Activated CD4-positive, alpha-beta T cell treated with anti-CD3 and anti-CD28 coated beads, Interleukin-2, amount 10 ng/mL, durations not matched to agents 24 days and 14 days (primary cell): Measurements from ENCODE around the gene TMEM179. TPM values are rescaled to one million over a fixed set of nuclear protein-coding genes. Genes with fewer than 3 reads are reported as not detected.

Experiments
- DNase-seq: peaks from one replicate; pipeline ENCODE4 v3.0.0; 2022
- H3K27ac Mint-ChIP-seq: one replicate; pipeline ENCODE4 v1.8.0; 2022; ENCODE audit warnings: mild to moderate bottlenecking, mixed read lengths
- H3K27me3 Mint-ChIP-seq: one replicate; pipeline ENCODE4 v1.8.0; 2022; ENCODE audit warnings: mixed read lengths
- H3K36me3 Mint-ChIP-seq: one replicate; pipeline ENCODE4 v1.8.0; 2022; ENCODE audit warnings: low read depth, mild to moderate bottlenecking, mixed read lengths
- H3K4me1 Mint-ChIP-seq: one replicate; pipeline ENCODE4 v1.8.0; 2021; ENCODE audit warnings: mixed read lengths
- H3K4me3 Mint-ChIP-seq: one replicate; pipeline ENCODE4 v1.8.0; 2022; ENCODE audit warnings: mild to moderate bottlenecking, moderate library complexity, mixed read lengths
- H3K9me3 Mint-ChIP-seq: one replicate; pipeline ENCODE4 v1.8.0; 2021; ENCODE audit warnings: mixed read lengths
- intact Hi-C: fragments of 100-400 bp; cut with micrococcal nuclease; formaldehyde crosslinking; loops from one replicate; pipeline ENCODE4 v1.15.1; 2023
- total RNA-seq: library from RNA; stranded (reverse); gene quantifications from 2 replicates; pipeline ENCODE4 v1.2.3, GENCODE V29; 2022

The TMEM179 gene
- total RNA-seq, 1 donor from 2014 or later, result 0.28 TPM

DNA sequence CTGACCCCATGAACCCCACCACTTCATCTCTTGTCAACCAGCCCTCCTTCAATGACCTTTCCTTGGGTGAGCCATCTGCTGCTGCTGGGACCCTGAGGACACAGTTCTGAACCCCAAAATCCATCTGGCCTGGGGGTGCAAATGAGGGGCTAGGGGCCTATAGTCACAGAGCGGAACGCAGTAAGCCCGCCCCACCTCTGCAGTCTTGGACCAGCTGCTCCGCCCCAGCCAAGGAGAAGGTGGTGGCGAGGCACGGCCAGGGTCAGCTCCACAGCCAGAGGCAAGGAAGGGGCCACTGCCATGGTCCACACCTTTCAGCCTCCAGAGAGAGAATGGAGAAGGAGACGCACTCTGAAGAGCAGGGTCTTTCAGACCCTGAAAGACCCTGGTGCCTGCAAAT, 5.1 kb downstream of the TMEM179 start:
- Mint-ChIP-seq H3K27ac (no peak overlapping the region), H3K27me3 (peaks cover 6% of the 10 kb centered on the region), H3K4me3 (no peak overlapping the region), H3K36me3 (no peaks in the 10 kb centered on the region), H3K9me3 (no peaks in the 10 kb centered on the region), H3K4me1 (no peaks in the 10 kb centered on the region)
- intact Hi-C loops, result no loop called here
- no peak for DNase-seq

DNA sequence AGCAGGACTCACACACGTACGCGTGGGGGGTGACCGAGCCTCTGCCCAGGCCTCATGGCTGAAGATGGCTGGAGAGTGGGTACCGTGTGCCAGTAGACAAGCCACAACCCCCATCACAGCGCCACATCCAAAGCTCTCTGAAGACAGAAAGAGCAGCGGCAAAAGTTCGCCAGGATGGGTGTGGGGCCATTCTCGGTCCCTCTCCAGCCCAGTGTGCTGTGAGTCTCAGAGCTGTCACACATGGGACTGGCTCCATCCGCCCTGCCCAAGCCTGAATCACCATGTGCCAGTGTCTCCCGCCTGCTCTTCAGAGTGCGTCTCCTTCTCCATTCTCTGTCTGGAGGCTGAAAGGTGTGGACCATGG, 5.7 kb downstream of the TMEM179 start:
- no peak for DNase-seq
- no peak overlapping the region for H3K4me3 Mint-ChIP-seq
- no peaks in the 10 kb centered on the region for H3K4me1 Mint-ChIP-seq
- H3K27me3 Mint-ChIP-seq, result peaks cover 2% of the 10 kb centered on the region
- intact Hi-C loops, result no loop called here
- H3K36me3 Mint-ChIP-seq, result no peaks in the 10 kb centered on the region
- H3K27ac Mint-ChIP-seq, result no peak overlapping the region
- no peaks in the 10 kb centered on the region for H3K9me3 Mint-ChIP-seq

DNA sequence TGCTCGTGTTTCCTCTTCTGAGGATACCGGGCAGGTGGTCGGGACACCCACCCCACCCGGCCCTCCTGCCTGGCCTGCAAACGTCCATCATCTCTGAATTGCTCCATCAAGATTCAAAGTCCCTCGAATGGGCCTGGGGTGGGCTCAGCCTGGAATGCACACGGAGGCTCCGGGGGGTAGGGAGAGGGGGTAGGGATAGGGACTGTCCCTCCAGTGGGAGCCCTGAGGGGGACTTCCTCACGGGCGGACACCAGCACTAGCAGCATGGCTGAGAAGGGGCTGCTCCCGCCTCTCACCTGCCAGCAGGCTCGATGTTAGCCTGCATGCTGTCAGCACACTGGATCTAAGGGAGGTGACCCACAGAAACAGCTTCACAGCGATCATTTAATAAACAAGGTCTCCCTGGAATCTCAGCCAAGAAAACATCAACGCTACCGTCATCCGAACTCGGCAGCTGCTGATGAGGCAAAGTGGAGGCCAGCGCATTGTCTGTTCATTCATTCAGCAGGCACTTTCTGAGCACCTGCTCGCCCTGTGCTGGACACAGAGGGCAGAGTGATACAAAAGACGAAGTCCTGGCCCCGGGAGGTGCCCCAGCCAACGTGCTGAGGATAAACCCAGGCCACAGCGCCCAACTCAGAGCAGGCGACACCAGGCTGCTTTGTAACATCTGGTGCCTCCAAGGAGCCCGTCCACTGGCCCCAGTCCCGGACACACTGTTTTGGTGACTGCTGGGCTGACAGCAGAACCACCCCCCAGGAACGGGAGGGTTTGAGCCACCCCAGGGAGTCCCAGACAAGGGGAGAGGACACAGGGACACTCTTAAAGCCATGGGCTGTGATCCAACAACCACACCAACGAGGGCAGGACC, 6.3 kb downstream of the TMEM179 start:
- intact Hi-C loops, result no loop called here
- Mint-ChIP-seq H3K4me3 (no peak overlapping the region), H3K36me3 (no peaks in the 10 kb centered on the region), H3K9me3 (no peaks in the 10 kb centered on the region), H3K27ac (no peak overlapping the region), H3K4me1 (no peaks in the 10 kb centered on the region), H3K27me3 (peaks cover 1% of the 10 kb centered on the region)
- no peak for DNase-seq

DNA sequence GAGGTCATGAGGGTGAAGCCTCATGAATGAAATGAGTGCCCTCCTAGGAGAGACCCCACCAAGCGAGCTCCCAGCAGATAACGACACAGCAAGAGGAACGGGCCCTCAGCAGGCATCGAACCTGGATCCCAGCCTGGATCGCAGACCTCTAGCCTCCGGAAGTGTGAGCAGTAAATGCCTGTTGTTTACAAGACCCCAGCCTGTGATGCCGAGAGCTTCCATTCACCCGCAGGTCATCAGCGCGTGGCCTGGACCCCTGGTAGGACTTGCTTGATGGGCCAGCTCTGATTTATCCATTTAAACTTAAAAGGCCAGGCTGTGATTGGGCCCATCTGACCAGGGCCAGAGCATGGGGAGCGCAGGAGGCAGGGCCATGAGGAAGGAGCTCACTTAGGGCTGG, 7.0 kb downstream of the TMEM179 start:
- DNase-seq, result no peak
- no peaks in the 10 kb centered on the region for H3K27me3 Mint-ChIP-seq
- H3K4me1 Mint-ChIP-seq, result no peaks in the 10 kb centered on the region
- intact Hi-C loops, result no loop called here
- no peaks in the 10 kb centered on the region for H3K9me3 Mint-ChIP-seq
- H3K27ac Mint-ChIP-seq, result no peak overlapping the region
- no peak overlapping the region for H3K4me3 Mint-ChIP-seq
- H3K36me3 Mint-ChIP-seq, result no peaks in the 10 kb centered on the region

DNA sequence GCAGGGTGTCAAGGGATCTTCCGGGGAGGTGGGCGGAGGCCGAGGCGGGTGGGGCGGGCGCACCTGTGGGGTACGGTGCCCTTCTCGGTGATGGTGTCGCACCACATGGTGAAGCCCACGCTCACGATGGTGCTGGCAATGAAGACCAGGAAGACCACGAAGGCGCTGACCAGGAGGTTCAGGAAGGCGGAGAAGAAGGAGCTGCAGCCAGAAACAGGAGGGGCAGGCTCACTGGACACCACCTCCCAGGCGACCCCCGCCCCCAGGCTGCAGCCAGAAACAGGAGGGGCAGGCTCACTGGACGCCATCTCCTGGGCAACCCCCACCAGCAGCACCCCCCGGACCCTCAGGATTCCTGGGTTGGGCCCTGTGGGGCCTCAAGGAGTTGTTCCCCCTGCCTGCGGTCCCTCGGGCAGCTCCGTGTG, 7.6 kb downstream of the TMEM179 start:
- intact Hi-C loops, result no loop called here
- no peaks in the 10 kb centered on the region for H3K4me1 Mint-ChIP-seq
- DNase-seq, result no peak
- H3K36me3 Mint-ChIP-seq, result no peaks in the 10 kb centered on the region
- no peak overlapping the region for H3K27ac Mint-ChIP-seq
- no peak overlapping the region for H3K4me3 Mint-ChIP-seq
- no peaks in the 10 kb centered on the region for H3K9me3 Mint-ChIP-seq
- H3K27me3 Mint-ChIP-seq, result no peaks in the 10 kb centered on the region

DNA sequence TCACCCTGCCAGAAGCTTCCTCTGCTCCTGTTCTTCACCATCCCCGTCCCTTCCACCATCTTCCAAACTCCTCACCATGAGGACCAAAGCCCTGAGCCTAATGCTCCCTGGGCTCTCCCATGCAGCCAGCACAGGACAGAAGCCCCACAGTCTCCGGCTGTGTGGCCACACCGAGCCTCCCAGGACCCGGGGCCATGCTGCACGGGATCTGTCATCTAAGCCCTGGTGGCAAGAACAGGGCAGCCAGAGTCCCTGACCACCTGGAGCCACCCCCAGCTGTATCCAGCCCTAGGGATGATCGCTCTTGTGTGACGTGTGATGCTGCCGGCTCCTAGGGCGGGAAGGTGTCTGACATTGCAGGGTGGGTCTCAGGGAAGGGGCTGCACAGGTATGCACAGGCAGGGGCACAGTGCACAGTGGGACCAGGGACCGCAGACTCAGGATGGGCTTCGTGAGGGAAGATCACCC, 8.1 kb downstream of the TMEM179 start:
- Mint-ChIP-seq H3K9me3 (no peaks in the 10 kb centered on the region), H3K36me3 (no peaks in the 10 kb centered on the region), H3K27me3 (no peaks in the 10 kb centered on the region), H3K4me1 (no peaks in the 10 kb centered on the region), H3K27ac (no peak overlapping the region), H3K4me3 (no peak overlapping the region)
- intact Hi-C loops, result no loop called here
- DNase-seq, result no peak

DNA sequence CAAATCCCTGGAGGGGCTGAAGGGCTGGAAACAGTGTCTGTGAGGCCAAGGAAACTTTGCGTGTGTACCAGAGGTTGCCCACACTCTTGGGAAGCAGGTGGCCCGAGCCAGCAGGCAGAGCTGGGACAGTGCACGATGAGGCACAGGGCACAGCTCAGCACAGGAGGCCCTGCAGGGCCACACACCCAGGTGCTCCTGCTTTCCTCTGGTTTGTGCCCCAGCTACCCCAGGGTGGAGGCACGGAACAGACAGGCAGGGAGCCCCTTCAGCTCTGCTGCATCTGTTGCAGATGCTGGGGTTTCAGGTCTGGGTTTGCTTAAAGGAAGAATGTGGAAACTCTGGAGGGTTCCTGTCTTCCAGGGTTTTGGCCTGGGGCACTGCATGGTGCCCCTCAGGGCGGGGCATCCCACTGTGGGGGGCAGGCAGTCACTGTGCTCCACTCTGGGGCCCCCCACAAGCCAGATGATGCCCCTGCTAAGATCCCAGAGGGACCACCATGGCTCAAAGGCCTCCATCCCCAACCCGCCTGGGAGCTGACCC, 8.6 kb downstream of the TMEM179 start:
- Mint-ChIP-seq H3K4me1 (no peaks in the 10 kb centered on the region), H3K4me3 (no peak overlapping the region)
- intact Hi-C loops, result no loop called here

DNA sequence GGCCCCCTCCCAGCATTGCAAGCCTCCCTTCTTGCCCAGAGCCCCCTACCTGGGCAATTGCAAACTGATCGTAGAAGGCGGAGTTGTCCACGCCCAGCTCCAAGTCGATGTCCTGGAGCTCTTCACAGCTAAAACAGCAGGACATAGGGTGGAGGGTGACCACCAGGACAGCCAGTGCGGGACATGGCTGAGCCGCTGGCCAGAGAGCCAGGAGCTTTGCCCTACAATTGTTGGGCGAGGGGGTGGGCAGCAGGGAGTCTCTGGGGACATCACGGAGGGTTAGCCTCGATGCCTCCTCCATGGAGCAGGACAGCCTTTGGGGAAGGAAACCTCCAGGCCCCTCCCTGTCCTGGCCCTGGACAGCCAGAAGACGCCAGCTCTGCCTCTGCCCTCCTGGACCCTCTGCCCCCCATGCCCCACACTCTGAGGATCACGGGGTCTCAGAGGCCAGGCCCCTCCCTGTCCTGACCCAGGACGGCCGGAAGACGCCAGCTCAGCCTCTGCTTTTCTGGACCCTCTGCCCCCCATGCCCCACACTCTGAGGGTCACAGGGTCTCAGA, 9.4 kb downstream of the TMEM179 start:
- Mint-ChIP-seq H3K4me1 (no peaks in the 10 kb centered on the region), H3K27me3 (no peaks in the 10 kb centered on the region), H3K36me3 (no peaks in the 10 kb centered on the region), H3K9me3 (no peaks in the 10 kb centered on the region), H3K27ac (no peak overlapping the region), H3K4me3 (no peak overlapping the region)
- intact Hi-C loops, result no loop called here
- DNase-seq, result no peak

More for the DNA sequence above, 8.6 kb downstream of the TMEM179 start:
- Mint-ChIP-seq H3K27me3 (no peaks in the 10 kb centered on the region), H3K27ac (no peak overlapping the region), H3K9me3 (no peaks in the 10 kb centered on the region), H3K36me3 (no peaks in the 10 kb centered on the region)
- DNase-seq, result no peak

DNA sequence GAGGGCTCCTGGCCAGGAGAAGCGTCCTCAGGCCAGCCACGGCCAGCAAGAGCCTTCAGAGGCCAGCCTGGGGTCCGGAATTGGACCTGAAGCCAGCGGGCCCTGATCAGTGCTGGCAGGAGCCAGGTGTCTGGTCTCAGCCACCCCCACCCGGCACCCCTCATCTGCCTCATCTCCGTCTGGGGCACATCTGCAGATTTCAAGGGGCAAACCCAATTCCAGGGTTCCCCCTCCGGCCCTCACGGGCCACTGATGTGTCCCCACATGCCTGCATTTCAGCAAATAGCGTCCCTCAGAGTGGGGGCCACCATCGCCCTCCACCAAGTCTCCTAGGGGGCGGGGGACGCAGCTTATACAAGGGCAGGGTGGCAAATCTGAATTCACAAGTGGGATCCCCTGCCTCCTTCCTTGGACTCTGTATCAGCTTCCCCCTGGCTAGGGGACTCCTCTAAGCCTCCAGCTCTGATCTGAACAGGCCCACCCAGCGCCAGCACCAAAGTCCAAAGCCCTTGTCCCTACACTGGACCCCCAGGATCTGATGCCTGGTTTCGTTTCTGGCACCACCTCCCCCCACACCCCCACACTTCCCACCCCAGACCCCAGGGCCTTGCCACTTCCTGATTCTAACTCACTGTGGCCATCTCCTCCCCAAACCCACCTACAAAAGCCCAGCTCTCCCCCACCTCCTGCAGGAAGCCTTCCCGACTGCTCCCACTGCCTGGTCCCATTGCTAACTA, 10.1 kb downstream of the TMEM179 start:
- DNase-seq, result no peak
- Mint-ChIP-seq H3K4me3 (no peak overlapping the region), H3K9me3 (no peaks in the 10 kb centered on the region), H3K27ac (no peak overlapping the region), H3K36me3 (no peaks in the 10 kb centered on the region), H3K27me3 (no peaks in the 10 kb centered on the region), H3K4me1 (no peaks in the 10 kb centered on the region)
- intact Hi-C loops, result no loop called here

DNA sequence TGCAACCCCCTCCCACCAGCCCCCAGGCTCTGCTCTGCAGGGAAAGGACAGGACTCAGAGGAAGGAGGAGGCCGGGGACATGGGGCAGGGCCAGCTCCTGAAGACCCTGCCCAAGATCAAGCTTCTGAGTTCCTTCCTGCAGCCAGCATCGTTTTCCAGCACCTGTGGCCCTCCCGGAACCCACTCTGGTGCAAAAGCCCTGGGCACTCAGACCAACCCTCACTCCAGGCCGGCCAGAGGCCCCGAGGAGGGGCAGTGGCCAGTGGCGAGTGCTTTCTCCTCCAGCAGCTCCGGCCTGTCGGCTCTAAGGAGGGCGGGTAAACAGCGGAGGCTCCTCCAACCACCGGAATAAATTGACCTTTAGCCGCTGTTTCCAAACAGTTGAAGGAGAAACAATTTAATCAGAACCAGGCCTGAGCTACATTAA, 10.8 kb downstream of the TMEM179 start:
- Mint-ChIP-seq H3K4me3 (no peak overlapping the region), H3K27ac (no peak overlapping the region), H3K4me1 (no peaks in the 10 kb centered on the region), H3K9me3 (no peaks in the 10 kb centered on the region), H3K36me3 (no peaks in the 10 kb centered on the region), H3K27me3 (no peaks in the 10 kb centered on the region)
- intact Hi-C loops, result no loop called here
- DNase-seq, result no peak

DNA sequence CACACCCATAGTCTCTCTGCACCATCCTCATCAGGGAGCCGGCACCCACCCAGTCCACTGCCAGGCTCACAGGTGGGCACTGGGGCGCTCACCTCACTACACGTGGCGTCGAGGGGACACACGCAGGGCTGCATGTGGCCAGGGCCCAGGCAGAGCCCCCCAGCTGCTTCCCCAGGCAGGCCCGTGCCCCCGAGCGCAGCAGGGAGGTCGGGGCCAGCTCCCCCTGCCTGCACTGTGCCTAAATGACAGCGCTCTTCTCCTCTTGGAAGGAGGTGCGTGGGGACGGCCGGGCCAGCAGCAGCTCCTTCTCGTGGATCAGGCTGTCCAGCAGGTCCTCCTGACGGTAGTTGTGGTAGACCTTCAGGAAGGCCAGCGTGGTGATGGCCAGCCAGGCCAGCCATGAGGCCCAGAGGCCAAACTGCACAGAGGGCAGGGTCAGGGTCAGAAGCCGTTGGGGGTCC, 11.3 kb downstream of the TMEM179 start:
- no peak for DNase-seq
- Mint-ChIP-seq H3K4me3 (no peak overlapping the region), H3K36me3 (no peaks in the 10 kb centered on the region), H3K27me3 (no peaks in the 10 kb centered on the region), H3K27ac (no peak overlapping the region), H3K4me1 (no peaks in the 10 kb centered on the region), H3K9me3 (no peaks in the 10 kb centered on the region)
- intact Hi-C loops, result no loop called here

DNA sequence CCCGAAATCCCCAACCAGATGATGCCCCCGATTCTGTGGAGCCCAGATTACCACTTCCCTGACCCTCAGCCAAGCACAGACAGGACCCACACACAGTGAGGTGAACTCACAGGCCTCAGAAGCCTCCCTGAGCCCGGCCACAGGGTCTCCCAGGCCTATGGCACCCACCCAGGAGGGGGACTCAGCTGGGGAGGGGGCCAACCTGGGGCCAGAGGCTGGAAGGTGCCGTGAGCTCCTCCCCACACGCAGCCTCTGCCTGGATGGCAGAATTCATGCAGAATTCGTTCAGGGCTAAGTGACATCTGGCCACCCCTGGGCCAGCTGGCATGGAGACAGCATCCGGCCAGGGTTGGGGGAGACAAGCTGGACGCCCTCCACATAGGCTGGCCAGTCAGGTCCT, 11.8 kb downstream of the TMEM179 start:
- DNase-seq, result no peak

DNA sequence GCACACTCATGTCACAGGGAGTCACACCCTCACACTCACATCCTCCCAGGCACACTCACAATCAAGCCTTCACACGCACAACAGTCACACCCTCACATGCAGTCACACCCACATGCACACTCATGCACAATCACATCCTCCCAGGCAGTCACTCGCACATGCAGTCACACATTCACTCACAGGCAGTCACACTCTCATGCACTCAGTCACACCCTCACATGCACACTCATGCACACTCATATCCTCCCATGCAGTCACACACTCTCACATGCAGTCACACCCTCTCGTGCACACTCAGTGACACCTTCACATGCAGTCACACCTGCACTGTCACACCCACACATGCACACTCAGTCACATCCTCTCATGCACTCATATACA, 12.3 kb downstream of the TMEM179 start:
- Mint-ChIP-seq H3K9me3 (no peaks in the 10 kb centered on the region), H3K4me1 (no peaks in the 10 kb centered on the region), H3K4me3 (no peak overlapping the region), H3K27ac (no peak overlapping the region), H3K36me3 (no peaks in the 10 kb centered on the region), H3K27me3 (no peaks in the 10 kb centered on the region)
- intact Hi-C loops, result no loop called here
- no peak for DNase-seq

More for the DNA sequence above, 11.8 kb downstream of the TMEM179 start:
- Mint-ChIP-seq H3K4me1 (no peaks in the 10 kb centered on the region), H3K27ac (no peak overlapping the region), H3K27me3 (no peaks in the 10 kb centered on the region), H3K4me3 (no peak overlapping the region), H3K9me3 (no peaks in the 10 kb centered on the region), H3K36me3 (no peaks in the 10 kb centered on the region)
- intact Hi-C loops, result no loop called here
